GM13976 (cell line): ENCODE measurements around the gene ACBD6.

Experiments used
- DNase-seq: peaks from one replicate; pipeline ENCODE4 v3.0.0; 2012; ENCODE audit warnings: low spot score
- in situ Hi-C: fragments of 300-500 bp; cut with MboI; formaldehyde crosslinking; loops from one replicate; pipeline ENCODE4 v1.12.0; 2022; ENCODE audit warnings: low sequenced_read_pairs, mixed read lengths, inconsistent platforms; ENCODE audit not compliant: unreplicated experiment
- TF ChIP-seq, protein P1 (sequence below): IDR thresholded peaks from 2 replicates; pipeline ENCODE4 v1.5.1; 2012; ENCODE audit warnings: borderline replicate concordance, mild to moderate bottlenecking; ENCODE audit not compliant: insufficient read depth; ENCODE audit errors: extremely low read depth, missing control alignments, control extremely low read depth

ACBD6 gene

DNA sequence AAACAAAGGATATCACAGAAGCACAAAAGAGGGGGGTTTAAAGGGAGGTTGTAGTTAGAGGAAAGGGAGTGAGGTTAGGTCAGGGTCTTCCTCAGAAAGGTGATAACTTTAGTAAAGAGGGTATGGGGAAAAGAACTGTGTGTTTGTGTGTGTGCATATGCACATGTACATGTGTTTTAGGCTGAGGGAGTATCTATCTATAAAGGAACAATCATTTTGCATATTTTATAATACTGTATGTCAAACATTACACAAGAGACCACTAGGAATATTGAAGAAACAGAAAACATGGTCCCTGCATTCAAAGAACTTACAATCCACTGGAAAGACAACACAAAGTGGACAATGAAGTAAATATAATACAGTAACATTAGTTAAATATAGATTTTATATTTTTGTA, 132.2 kb downstream of the ACBD6 start:
- DNase-seq, result no peak
- TF ChIP-seq, protein P1, sequence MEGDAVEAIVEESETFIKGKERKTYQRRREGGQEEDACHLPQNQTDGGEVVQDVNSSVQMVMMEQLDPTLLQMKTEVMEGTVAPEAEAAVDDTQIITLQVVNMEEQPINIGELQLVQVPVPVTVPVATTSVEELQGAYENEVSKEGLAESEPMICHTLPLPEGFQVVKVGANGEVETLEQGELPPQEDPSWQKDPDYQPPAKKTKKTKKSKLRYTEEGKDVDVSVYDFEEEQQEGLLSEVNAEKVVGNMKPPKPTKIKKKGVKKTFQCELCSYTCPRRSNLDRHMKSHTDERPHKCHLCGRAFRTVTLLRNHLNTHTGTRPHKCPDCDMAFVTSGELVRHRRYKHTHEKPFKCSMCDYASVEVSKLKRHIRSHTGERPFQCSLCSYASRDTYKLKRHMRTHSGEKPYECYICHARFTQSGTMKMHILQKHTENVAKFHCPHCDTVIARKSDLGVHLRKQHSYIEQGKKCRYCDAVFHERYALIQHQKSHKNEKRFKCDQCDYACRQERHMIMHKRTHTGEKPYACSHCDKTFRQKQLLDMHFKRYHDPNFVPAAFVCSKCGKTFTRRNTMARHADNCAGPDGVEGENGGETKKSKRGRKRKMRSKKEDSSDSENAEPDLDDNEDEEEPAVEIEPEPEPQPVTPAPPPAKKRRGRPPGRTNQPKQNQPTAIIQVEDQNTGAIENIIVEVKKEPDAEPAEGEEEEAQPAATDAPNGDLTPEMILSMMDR, result no peak
- in situ Hi-C loops, result no loop called here

GRCh38 chr1:180369061-180369460, 133.3 kb downstream of the ACBD6 start:
- no peak for DNase-seq
- in situ Hi-C loops, result no loop called here
- TF ChIP-seq, protein P1, result no peak

DNA sequence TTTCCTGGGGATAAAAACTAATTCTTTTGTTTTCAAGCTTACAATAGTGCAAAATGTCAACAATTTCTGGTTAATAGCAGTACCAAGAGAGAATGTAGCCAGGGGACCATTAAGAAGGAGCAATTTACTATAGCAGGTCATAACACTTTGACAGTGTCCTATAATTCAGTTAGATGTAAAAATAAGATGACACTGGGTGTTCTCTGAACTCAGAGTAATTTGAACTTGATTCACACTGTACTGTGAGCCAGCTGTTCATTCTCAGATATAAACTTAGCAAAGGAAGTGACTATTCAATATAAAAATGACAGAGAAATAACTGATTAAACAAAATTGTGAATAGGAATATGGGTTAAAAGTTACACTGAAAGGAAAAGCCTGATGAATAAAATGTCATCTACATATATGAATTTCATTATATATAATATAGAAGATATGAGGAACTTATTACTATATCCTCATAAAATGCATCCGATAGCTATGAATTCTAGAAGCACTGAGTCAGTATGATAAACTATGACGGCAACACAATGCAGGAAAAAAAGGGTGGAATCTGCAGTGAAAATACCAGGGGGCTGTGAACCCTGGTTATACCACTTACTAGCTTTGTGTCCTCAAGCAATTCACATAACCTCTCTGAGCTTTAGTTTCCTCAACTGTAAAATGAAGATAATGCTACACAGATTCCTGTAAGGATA, 135.9 kb downstream of the ACBD6 start:
- no peak for DNase-seq
- TF ChIP-seq, protein P1, result no peak
- in situ Hi-C loops, result no loop called here

DNA sequence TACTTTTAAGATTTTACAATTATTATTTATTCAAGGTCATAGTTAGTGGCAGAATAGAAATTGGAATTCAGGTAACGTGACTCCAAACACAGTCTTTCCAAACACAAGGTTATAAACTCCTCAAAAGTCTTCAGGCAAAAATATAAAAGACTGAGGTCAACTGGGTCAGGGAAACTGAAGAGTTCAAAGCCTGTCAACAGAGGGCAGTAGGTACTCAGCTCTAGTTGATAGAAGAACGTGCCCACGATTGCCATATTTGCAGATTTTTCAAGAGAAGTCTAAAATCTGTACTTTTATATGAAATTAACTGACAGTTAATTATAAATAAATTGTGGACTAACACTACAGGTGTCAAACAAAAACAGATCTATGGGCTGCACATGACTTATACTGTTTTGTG, 137.3 kb downstream of the ACBD6 start:
- in situ Hi-C loops, result no loop called here
- TF ChIP-seq, protein P1, result peak; percentile 21
- no peak for DNase-seq

- in situ Hi-C loops, result no loop called here
- TF ChIP-seq, protein P1, result no peak
- no peak for DNase-seq
Observed at GRCh38 chr1:180363246-180363995, 139.0 kb downstream of the ACBD6 start.

GRCh38 chr1:180360333-180361075, 141.9 kb downstream of the ACBD6 start:
- TF ChIP-seq, protein P1, result no peak
- DNase-seq, result no peak
- in situ Hi-C loops, result no loop called here
